CD4-positive, CD25-positive, alpha-beta regulatory T cell (primary cell): Measurements from ENCODE around the gene KCNG3. TPM values are rescaled to one million over a fixed set of nuclear protein-coding genes. Genes with fewer than 3 reads are reported as not detected.

Experiments
- ATAC-seq, 2 donors: fragments of 150-1000 bp; cut with Tn5 transposase; one replicate each; pipeline ENCODE4 v1.10.0; 2021; ENCODE audit warnings: low read depth in 2 of 2, moderate number of reproducible peaks in 2 of 2, moderate library complexity in 1 of 2
- DNase-seq, 3 donors: peaks; one replicate each; pipeline versions ENCODE4 v3.0.0 to v3.0.0-alpha.2; 2012 to 2022; ENCODE audit warnings: mixed read lengths in 1 of 3
- H3K27ac ChIP-seq: one replicate; pipeline ENCODE4 v1.7.0; 2013; ENCODE audit warnings: mild to moderate bottlenecking, low read length; ENCODE audit not compliant: insufficient read depth, poor library complexity, severe bottlenecking
- H3K27me3 ChIP-seq: one replicate; pipeline ENCODE4 v1.7.0; 2013; ENCODE audit warnings: low read length; ENCODE audit not compliant: control insufficient read depth, insufficient read depth
- H3K36me3 ChIP-seq: one replicate; pipeline ENCODE4 v1.7.0; 2013; ENCODE audit warnings: mild to moderate bottlenecking, low read length, moderate library complexity; ENCODE audit not compliant: control insufficient read depth, insufficient read depth
- H3K4me1 ChIP-seq: 2 replicates; pipeline ENCODE4 v1.7.0; 2013; ENCODE audit warnings: mild to moderate bottlenecking, low read length; ENCODE audit not compliant: insufficient read depth, control insufficient read depth, poor library complexity, severe bottlenecking
- H3K4me3 ChIP-seq: one replicate; pipeline ENCODE4 v1.7.0; 2013; ENCODE audit warnings: low read depth, mild to moderate bottlenecking, low read length, moderate library complexity
- H3K9me3 ChIP-seq, 2 experiments: 1 replicate in 1 of 2; 2 replicates in 1 of 2; pipeline ENCODE4 v1.7.0; 2013; ENCODE audit warnings: low read length in 2 of 2, mild to moderate bottlenecking in 1 of 2, moderate library complexity in 1 of 2; ENCODE audit not compliant: control insufficient read depth in 2 of 2
- H3K27ac Mint-ChIP-seq, 3 donors: one replicate each; pipeline ENCODE4 v1.8.0; 2020 to 2022; ENCODE audit warnings: mild to moderate bottlenecking in 3 of 3, mixed read lengths in 3 of 3, moderate library complexity in 2 of 3
- H3K27me3 Mint-ChIP-seq: one replicate; pipeline ENCODE4 v1.8.0; 2022; ENCODE audit warnings: mild to moderate bottlenecking, mixed read lengths
- H3K36me3 Mint-ChIP-seq: one replicate; pipeline ENCODE4 v1.8.0; 2020; ENCODE audit warnings: mixed read lengths
- H3K4me1 Mint-ChIP-seq, 4 donors: one replicate each; pipeline ENCODE4 v1.8.0; 2020 to 2022; ENCODE audit warnings: mixed read lengths in 4 of 4, mild to moderate bottlenecking in 1 of 4
- H3K4me3 Mint-ChIP-seq, 4 donors: one replicate each; pipeline ENCODE4 v1.8.0; 2020 to 2022; ENCODE audit warnings: mild to moderate bottlenecking in 4 of 4, mixed read lengths in 4 of 4, moderate library complexity in 3 of 4
- H3K9me3 Mint-ChIP-seq, 7 donors: one replicate each; pipeline ENCODE4 v1.8.0; 2020 to 2022; ENCODE audit warnings: mixed read lengths in 7 of 7, mild to moderate bottlenecking in 3 of 7, moderate library complexity in 2 of 7
- polyA plus RNA-seq, 4 donors: library from polyadenylated mRNA; unstranded; fragments of 300-500 nt; fragmentation: Illumina TruSeq; gene quantifications; one replicate each; pipeline ENCODE4 v1.2.3, GENCODE V29; 2021
- total RNA-seq: library from RNA; stranded (reverse); gene quantifications from one replicate; pipeline ENCODE4 v1.2.3, GENCODE V29; 2022

Gene KCNG3
- total RNA-seq (not detected), polyA plus RNA-seq (not detected)

- H3K4me1 ChIP-seq: peaks cover 23% of the 10 kb centered on the region
- peaks cover 11% of the 10 kb centered on the region for H3K27me3 ChIP-seq
- H3K4me1 Mint-ChIP-seq: peaks cover 6 to 11% (median 8%) of the 10 kb centered on the region in 4 donors
- H3K4me3 Mint-ChIP-seq: peak within 1 kb of the TSS; percentile 82 to 97 (median 94)
- H3K36me3 Mint-ChIP-seq: no peaks in the 10 kb centered on the region
- no peak within 1 kb of the TSS for H3K27ac ChIP-seq
- peaks cover 64% of the 10 kb centered on the region for H3K27me3 Mint-ChIP-seq
- ATAC-seq (peak; percentile 57 to 65), DNase-seq (peak; percentile 45 to 66 (median 49))
- no peaks in the 10 kb centered on the region for H3K9me3 ChIP-seq
- H3K9me3 Mint-ChIP-seq: peaks cover 0 to 2% (median 0%) of the 10 kb centered on the region in 7 donors
- H3K27ac Mint-ChIP-seq: peak within 1 kb of the TSS in 2 of 3 donors; percentile 66 to 71
- H3K36me3 ChIP-seq: no peaks in the 10 kb centered on the region
- peak within 1 kb of the TSS; percentile 81 for H3K4me3 ChIP-seq
Measured at GRCh38 chr2:42493468-42494354, at the start of gene KCNG3. KCNG3 (minus strand) TSS chr2:42493982; CDS start chr2:42493501, 481 bp downstream.

- H3K9me3 Mint-ChIP-seq: peaks cover 0 to 3% (median 0%) of the 10 kb centered on the region in 7 donors
- Histone ChIP-seq H3K36me3 (no peaks in the 10 kb centered on the region), H3K9me3 (no peaks in the 10 kb centered on the region), H3K4me1 (no peaks in the 10 kb centered on the region), H3K4me3 (no peak overlapping the region), H3K27me3 (no peaks in the 10 kb centered on the region), H3K27ac (no peak overlapping the region)
- H3K36me3 Mint-ChIP-seq: no peaks in the 10 kb centered on the region
- H3K27me3 Mint-ChIP-seq: no peaks in the 10 kb centered on the region
- ATAC-seq (no peak), DNase-seq (no peak)
- H3K4me1 Mint-ChIP-seq: no peaks in the 10 kb centered on the region
- H3K27ac Mint-ChIP-seq: no peak overlapping the region
- H3K4me3 Mint-ChIP-seq: no peak overlapping the region
Measured at GRCh38 chr2:42542871-42543270, 49.1 kb upstream of the KCNG3 start.

GRCh38 chr2:42537493-42537892 lies 43.7 kb upstream of the KCNG3 start:
- H3K27me3 Mint-ChIP-seq: no peaks in the 10 kb centered on the region
- H3K4me1 ChIP-seq: no peaks in the 10 kb centered on the region
- H3K9me3 ChIP-seq: no peaks in the 10 kb centered on the region
- no peaks in the 10 kb centered on the region for H3K36me3 ChIP-seq
- peaks cover 0 to 3% (median 0%) of the 10 kb centered on the region in 7 donors for H3K9me3 Mint-ChIP-seq
- H3K36me3 Mint-ChIP-seq: no peaks in the 10 kb centered on the region
- no peak for DNase-seq
- H3K4me1 Mint-ChIP-seq: no peaks in the 10 kb centered on the region
- no peak for ATAC-seq
- H3K27ac Mint-ChIP-seq: peak overlapping the region in 1 of 3 donors; percentile 26
- no peak overlapping the region for H3K27ac ChIP-seq
- no peaks in the 10 kb centered on the region for H3K27me3 ChIP-seq
- H3K4me3 Mint-ChIP-seq: no peak overlapping the region
- H3K4me3 ChIP-seq: no peak overlapping the region

- Mint-ChIP-seq H3K4me3 (no peak overlapping the region), H3K4me1 (no peaks in the 10 kb centered on the region), H3K9me3 (no peaks in the 10 kb centered on the region), H3K27ac (no peak overlapping the region), H3K27me3 (no peaks in the 10 kb centered on the region), H3K36me3 (no peaks in the 10 kb centered on the region)
- DNase-seq (no peak), ATAC-seq (no peak)
- H3K36me3 ChIP-seq: no peaks in the 10 kb centered on the region
- H3K9me3 ChIP-seq: no peaks in the 10 kb centered on the region
- H3K4me1 ChIP-seq: no peaks in the 10 kb centered on the region
- no peak overlapping the region for H3K27ac ChIP-seq
- no peaks in the 10 kb centered on the region for H3K27me3 ChIP-seq
- no peak overlapping the region for H3K4me3 ChIP-seq
Measured at GRCh38 chr2:42532397-42532796, 38.6 kb upstream of the KCNG3 start.

- Mint-ChIP-seq H3K36me3 (no peaks in the 10 kb centered on the region), H3K4me3 (no peak overlapping the region)
- ATAC-seq: no peak
Measured at GRCh38 chr2:42523341-42523740, 29.6 kb upstream of the KCNG3 start.

GRCh38 chr2:42522035-42522434 lies 28.3 kb upstream of the KCNG3 start:
- Histone ChIP-seq H3K9me3 (no peaks in the 10 kb centered on the region), H3K27me3 (no peaks in the 10 kb centered on the region), H3K36me3 (no peaks in the 10 kb centered on the region), H3K27ac (no peak overlapping the region), H3K4me3 (no peak overlapping the region), H3K4me1 (no peaks in the 10 kb centered on the region)
- ATAC-seq (no peak), DNase-seq (no peak)
- Mint-ChIP-seq H3K4me1 (peaks cover 0 to 5% (median 0%) of the 10 kb centered on the region in 4 donors), H3K27ac (no peak overlapping the region), H3K27me3 (peaks cover 14% of the 10 kb centered on the region), H3K9me3 (peaks cover 0 to 3% (median 0%) of the 10 kb centered on the region in 7 donors), H3K4me3 (no peak overlapping the region), H3K36me3 (no peaks in the 10 kb centered on the region)

More at GRCh38 chr2:42523341-42523740, 29.6 kb upstream of the KCNG3 start:
- peak in 1 of 3 donors; percentile 7 for DNase-seq
- Histone ChIP-seq H3K36me3 (no peaks in the 10 kb centered on the region), H3K9me3 (no peaks in the 10 kb centered on the region), H3K27me3 (no peaks in the 10 kb centered on the region), H3K27ac (no peak overlapping the region), H3K4me1 (no peaks in the 10 kb centered on the region), H3K4me3 (no peak overlapping the region)
- peaks cover 0 to 3% (median 0%) of the 10 kb centered on the region in 7 donors for H3K9me3 Mint-ChIP-seq
- H3K27ac Mint-ChIP-seq: peak overlapping the region in 1 of 3 donors; percentile 16
- H3K4me1 Mint-ChIP-seq: peaks cover 0 to 5% (median 0%) of the 10 kb centered on the region in 4 donors
- H3K27me3 Mint-ChIP-seq: peaks cover 10% of the 10 kb centered on the region

GRCh38 chr2:42519624-42520023 lies 25.8 kb upstream of the KCNG3 start:
- Mint-ChIP-seq H3K9me3 (peaks cover 0 to 3% (median 0%) of the 10 kb centered on the region in 7 donors), H3K4me1 (peaks cover 0 to 5% (median 0%) of the 10 kb centered on the region in 4 donors), H3K36me3 (no peaks in the 10 kb centered on the region), H3K4me3 (no peak overlapping the region), H3K27me3 (peaks cover 14% of the 10 kb centered on the region), H3K27ac (no peak overlapping the region)
- H3K4me1 ChIP-seq: no peaks in the 10 kb centered on the region
- no peaks in the 10 kb centered on the region for H3K27me3 ChIP-seq
- H3K36me3 ChIP-seq: no peaks in the 10 kb centered on the region
- ATAC-seq (no peak), DNase-seq (no peak)
- H3K27ac ChIP-seq: no peak overlapping the region
- no peaks in the 10 kb centered on the region for H3K9me3 ChIP-seq
- H3K4me3 ChIP-seq: no peak overlapping the region
